Stimulated activated CD4-positive, alpha-beta T cell treated with anti-CD3 and anti-CD28 coated beads, Interleukin-15, amount 100 ng/mL, for 24 hours (primary cell): ENCODE results near the gene LAMA5.

Experiments
- DNase-seq: peaks from one replicate; pipeline ENCODE4 v3.0.0-alpha.2; 2020

Gene LAMA5

GRCh38 chr20:62313021-62313420 is 54.1 kb downstream of the LAMA5 start:
- no peak for DNase-seq

DNA sequence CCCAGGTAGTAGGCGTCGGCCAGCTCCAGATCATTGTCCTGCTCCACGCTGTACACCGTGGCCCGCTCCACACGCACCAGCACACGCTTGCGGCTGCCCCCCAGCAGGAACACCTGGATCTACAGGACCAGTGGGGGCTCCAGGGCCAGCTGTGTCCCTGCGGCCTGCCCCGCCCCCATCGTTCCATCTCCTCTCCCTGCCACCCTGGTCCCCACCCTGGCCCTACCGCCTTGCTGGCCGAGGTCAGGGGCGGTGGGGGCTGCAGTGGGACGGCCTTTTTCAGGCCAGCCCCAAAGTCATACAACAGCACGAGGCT is 54.5 kb downstream of the LAMA5 start:
- no peak for DNase-seq

- DNase-seq: no peak
Measured at GRCh38 chr20:62311832-62312661, 55.1 kb downstream of the LAMA5 start.

GRCh38 chr20:62311150-62311549 is 56.0 kb downstream of the LAMA5 start:
- DNase-seq: no peak

GRCh38 chr20:62310757-62311121 is 56.4 kb downstream of the LAMA5 start:
- no peak for DNase-seq

GRCh38 chr20:62309947-62310756 is 57.0 kb downstream of the LAMA5 start:
- DNase-seq: no peak

- DNase-seq: no peak
Measured at GRCh38 chr20:62309198-62309944, 57.7 kb downstream of the LAMA5 start.

- DNase-seq: no peak
Measured at GRCh38 chr20:62308102-62308822, 58.9 kb downstream of the LAMA5 start.

- no peak for DNase-seq
Measured at GRCh38 chr20:62307226-62308101, 59.6 kb downstream of the LAMA5 start.

DNA sequence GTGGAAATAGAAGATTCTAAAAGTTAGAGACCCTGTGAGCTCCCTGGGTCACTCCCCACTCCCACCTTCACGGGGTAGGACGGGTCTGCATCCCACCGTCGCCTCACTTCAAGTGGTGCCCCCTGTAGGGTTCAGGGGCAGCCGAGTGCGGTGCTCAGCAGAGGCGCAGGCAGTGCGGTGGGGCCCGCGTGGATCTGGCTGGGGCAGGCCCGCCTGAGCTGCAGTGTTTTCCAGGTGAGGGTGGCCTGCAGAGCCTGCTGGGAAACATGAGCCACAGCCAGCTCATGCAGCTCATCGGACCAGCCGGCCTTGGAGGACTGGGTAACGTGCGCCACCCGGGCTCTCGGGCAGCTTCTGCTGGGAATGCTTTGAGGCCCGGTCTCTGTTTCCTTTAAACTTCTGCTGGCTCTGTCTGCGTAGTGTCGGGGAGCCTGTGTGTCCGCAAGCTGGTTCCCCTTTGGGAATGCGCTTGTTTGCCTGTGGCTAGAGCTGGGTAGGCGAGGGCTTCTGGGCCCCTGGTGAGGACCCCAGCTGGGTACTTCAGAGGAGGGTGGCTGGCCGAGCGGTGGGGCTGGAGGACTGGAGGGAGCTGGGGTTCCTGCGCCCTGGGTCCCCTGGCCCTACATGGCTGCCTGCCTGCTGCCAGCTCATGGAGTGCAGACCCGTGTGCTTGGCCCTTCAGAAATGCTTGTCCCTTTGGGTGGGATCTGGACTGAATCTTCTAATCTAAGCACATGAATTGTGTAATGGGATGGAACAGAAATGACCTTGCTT is 60.5 kb downstream of the LAMA5 start:
- no peak for DNase-seq

DNA sequence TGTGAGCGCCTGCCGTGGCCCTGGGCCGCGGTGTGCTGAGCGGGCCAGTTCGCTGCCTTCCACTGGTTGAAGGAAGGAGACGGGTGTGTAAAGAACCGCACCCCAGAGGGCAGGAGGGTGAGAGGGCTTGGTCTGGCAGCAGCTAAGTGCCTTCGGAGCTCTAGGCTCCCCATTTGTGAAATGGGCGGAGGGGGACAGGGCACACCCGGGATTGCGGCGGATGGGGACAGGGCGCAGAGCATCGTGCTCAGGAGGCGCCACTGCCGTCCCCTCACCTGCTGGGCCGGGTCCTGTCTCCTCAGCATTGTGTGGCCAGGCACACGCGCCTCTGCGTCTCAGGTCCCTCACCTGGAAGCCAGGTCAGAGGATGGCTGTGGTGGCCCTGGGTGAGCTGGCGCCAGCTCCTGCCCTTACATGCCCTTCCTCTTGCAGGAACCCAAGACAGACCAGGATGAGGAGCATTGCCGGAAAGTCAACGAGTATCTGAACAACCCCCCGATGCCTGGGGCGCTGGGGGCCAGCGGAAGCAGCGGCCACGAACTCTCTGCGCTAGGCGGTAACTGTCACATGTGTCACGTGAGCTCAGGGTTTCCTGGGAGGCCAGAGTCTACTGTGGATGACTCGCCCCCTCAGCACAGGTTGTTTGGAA is 61.2 kb downstream of the LAMA5 start:
- DNase-seq: no peak

- DNase-seq: no peak
Measured at GRCh38 chr20:62305149-62305764, 61.9 kb downstream of the LAMA5 start.

- DNase-seq: no peak
Measured at GRCh38 chr20:62304331-62305148, 62.6 kb downstream of the LAMA5 start.

DNA sequence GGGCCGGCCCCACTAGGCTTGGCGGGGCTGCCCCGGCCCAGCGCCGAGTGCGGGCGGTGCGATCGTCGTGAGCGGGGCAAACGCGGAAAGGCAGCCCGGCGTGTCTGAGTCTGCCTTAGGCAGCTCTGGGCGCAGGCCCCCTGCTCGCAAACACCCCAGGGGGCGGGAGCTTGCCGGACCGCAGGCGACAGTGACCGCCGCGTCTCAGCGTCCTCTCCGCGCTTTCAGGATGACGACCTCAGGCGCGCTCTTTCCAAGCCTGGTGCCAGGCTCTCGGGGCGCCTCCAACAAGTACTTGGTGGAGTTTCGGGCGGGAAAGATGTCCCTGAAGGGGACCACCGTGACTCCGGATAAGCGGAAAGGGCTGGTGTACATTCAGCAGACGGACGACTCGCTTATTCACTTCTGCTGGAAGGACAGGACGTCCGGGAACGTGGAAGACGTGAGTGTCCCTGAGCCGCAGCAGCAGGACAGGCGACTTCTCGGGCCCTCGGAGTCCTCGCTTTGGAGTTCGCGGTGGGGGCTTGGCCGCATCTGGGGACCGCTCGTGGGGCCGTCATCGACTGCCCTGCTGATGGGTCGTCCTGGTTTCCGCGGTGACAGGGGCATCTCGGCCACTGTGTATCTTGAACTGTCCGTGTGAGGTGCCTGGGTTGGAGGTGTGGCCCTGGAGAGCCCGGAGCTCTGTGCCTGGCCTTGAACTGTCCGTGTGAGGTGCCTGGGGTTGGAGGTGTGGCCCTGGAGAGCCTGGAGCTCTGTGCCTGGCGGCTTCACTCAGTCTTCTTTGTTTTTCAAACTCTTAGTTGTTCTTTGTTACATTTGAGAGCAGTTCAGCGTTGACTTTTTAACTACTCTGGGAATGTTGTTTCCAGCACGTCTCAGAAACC is 63.5 kb downstream of the LAMA5 start:
- DNase-seq: peak; percentile 34

GRCh38 chr20:62303062-62303339 is 64.1 kb downstream of the LAMA5 start:
- DNase-seq: no peak

DNA sequence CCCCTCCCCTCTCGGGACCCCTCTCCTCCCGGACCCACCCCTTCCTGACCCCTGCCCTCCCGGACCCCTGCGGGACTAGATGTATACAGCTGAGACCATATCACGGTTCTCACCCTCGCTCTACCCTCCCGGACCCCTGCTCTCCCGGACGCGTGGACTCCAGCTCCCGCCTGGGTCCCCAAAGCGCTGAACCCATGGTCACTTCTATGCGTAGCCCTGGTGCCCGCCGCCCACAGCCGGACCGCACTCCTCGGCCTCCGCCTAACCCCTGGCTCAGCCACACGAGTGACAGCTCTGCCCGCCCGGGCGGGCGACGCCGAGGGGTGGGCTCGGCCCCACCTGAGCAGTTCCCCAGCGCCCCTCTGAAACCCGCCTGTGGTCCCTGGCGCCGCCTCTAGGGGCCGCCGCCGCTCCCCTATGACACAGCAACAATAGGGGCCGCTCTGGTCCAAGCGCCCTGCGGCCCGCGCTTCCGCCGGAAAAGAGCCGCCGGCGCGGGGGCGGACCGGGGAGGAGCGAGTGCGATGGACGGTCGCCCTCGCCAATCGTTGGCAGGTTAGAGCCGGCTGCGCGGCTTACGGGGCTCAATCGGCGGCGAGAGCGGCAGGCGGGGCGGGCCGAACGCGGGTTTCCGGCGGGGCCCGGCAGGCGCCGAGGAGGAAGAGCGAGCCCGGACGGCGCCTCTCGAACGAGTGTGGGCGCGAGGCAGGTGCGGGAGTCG is 64.6 kb downstream of the LAMA5 start, which contains the start of gene ADRM1:
Gene ADRM1, plus strand, starts transcription at position 657 of the 721 bp plus-strand sequence. CDS start 572 bp downstream, outside the sequence.
- peak; percentile 96 for DNase-seq

DNA sequence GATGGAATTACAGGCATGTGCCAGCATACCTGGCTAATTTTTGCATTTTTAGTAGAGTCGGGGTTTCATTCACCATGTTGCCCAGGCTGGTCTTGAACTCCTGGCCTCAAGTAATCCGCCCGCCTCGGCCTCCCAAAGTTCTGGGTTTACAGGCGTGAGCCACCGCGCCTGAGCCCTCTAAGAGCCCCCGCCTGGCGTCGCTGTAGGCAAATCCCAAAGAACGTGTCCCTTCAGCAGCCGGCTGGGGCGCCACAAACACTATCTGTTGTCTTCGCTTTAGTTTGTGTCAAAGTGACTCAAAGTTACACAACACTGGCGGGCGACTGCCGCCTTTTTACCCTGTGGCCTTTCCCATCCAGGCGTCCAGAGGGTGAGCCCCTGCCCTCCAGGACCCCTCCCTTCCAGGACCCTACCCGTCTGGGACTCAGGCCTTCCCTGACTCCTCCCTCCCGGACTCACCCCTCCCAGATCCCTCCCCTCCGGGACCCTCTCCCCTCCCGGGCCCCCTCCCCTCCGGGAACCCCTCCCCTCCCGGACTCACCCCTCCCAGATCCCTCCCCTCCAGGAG is 65.3 kb downstream of the LAMA5 start:
- peak; percentile 93 for DNase-seq
